SK-N-SH (cell line): ENCODE data around the gene SHLD1. TPM values are rescaled to one million over a fixed set of nuclear protein-coding genes. Genes with fewer than 3 reads are reported as not detected.

Experiments used
- CTCF ChIA-PET: fragments of 300-600, 350-600 bp; formaldehyde crosslinking; extraction: SDS; loops from one replicate; lab custom pipeline; 2021; lab: Yijun Ruan, JAX
- POLR2A ChIA-PET: fragments of 350-600 bp; sonication (Branson Sonifier 250); formaldehyde crosslinking; extraction: SDS; loops from one replicate; lab custom pipeline; 2020; ENCODE audit warnings: antibody characterized with exemption, inconsistent platforms; lab: Yijun Ruan, JAX
- DNase-seq: peaks from one replicate; pipeline ENCODE4 v3.0.0; 2012
- H2AFZ ChIP-seq: fragments of 200-600 bp; sonication (generic); 2 replicates; pipeline ENCODE4 v1.8.1; 2016; ENCODE audit warnings: antibody characterized with exemption, mild to moderate bottlenecking, low read depth
- H3F3A ChIP-seq: fragments of 200-600 bp; sonication (generic); replicated peaks from 2 replicates; pipeline ENCODE3; 2016; ENCODE audit warnings: antibody characterized with exemption, mild to moderate bottlenecking; ENCODE audit not compliant: insufficient read depth
- H3K27ac ChIP-seq, 2 experiments: fragments of 200-500 bp in 1 of 2; fragments of 200-600 bp in 1 of 2; sonication (Bioruptor generic) in 1 of 2; sonication (generic), shearing (Covaris generic) in 1 of 2; 2 replicates each; pipeline versions ENCODE4 v1.5.1 to v1.6.1; 2014 to 2016; ENCODE audit warnings: low read depth in 2 of 2, inconsistent platforms in 1 of 2, low read length in 1 of 2, mild to moderate bottlenecking in 1 of 2, mixed read lengths in 1 of 2
- H3K27me3 ChIP-seq: fragments of 200-600 bp; sonication (generic), shearing (Covaris generic); 2 replicates; pipeline ENCODE4 v1.6.1; 2016; ENCODE audit warnings: mixed run types; ENCODE audit not compliant: insufficient read depth
- H3K36me3 ChIP-seq, 2 experiments: fragments of 200-500 bp in 1 of 2; fragments of 200-600 bp in 1 of 2; sonication (Bioruptor generic) in 1 of 2; sonication (generic) in 1 of 2; replicated peaks in 1 of 2; 2 replicates each; pipeline versions ENCODE3 to v1.5.1; 2014 to 2016; ENCODE audit warnings: low read length in 1 of 2, mild to moderate bottlenecking in 1 of 2; ENCODE audit not compliant: insufficient read depth in 2 of 2, control insufficient read depth in 1 of 2
- H3K4me1 ChIP-seq, 2 experiments: fragments of 200-500 bp in 1 of 2; fragments of 200-600 bp in 1 of 2; sonication (Bioruptor generic) in 1 of 2; sonication (generic), shearing (Covaris generic) in 1 of 2; 2 replicates each; pipeline versions ENCODE4 v1.5.1 to v1.6.1; 2014 to 2016; ENCODE audit warnings: low read depth in 1 of 2, low read length in 1 of 2, mixed run types in 1 of 2; ENCODE audit not compliant: insufficient read depth in 2 of 2, control insufficient read depth in 1 of 2
- H3K4me2 ChIP-seq: fragments of 200-600 bp; sonication (generic), shearing (Covaris generic); 2 replicates; pipeline ENCODE4 v1.6.1; 2017; ENCODE audit warnings: mixed run types
- H3K4me3 ChIP-seq, 2 experiments: fragments of 200-500 bp in 1 of 2; fragments of 200-600 bp in 1 of 2; sonication (Bioruptor generic) in 1 of 2; sonication (generic), shearing (Covaris generic) in 1 of 2; 2 replicates each; pipeline versions ENCODE4 v1.5.1 to v1.8.1; 2014 to 2016; ENCODE audit warnings: low read depth in 2 of 2, inconsistent platforms in 1 of 2, low read length in 1 of 2, mild to moderate bottlenecking in 1 of 2, mixed read lengths in 1 of 2, moderate library complexity in 1 of 2
- H3K79me2 ChIP-seq: fragments of 200-600 bp; sonication (generic); 2 replicates; pipeline ENCODE4 v1.8.1; 2017; ENCODE audit warnings: mild to moderate bottlenecking; ENCODE audit not compliant: insufficient read depth
- H3K9ac ChIP-seq: fragments of 200-600 bp; sonication (generic); 2 replicates; pipeline ENCODE4 v1.6.1; 2017; ENCODE audit warnings: mixed run types
- H3K9me2 ChIP-seq: fragments of 200-600 bp; sonication (generic); 2 replicates; pipeline ENCODE4 v1.6.1; 2017; ENCODE audit warnings: mixed run types
- H3K9me3 ChIP-seq: fragments of 200-600 bp; sonication (generic); 2 replicates; pipeline ENCODE4 v1.6.1; 2017; ENCODE audit warnings: mixed run types, mild to moderate bottlenecking, moderate library complexity
- H4K20me1 ChIP-seq: fragments of 200-600 bp; sonication (generic); 2 replicates; pipeline ENCODE4 v1.6.1; 2017; ENCODE audit warnings: mild to moderate bottlenecking, mixed run types; ENCODE audit not compliant: insufficient read depth
- CHD2 ChIP-seq: fragments of 150-350 bp; IDR thresholded peaks from 2 replicates; pipeline ENCODE4 v1.6.1; 2018; ENCODE audit warnings: low read length; ENCODE audit not compliant: partially characterized antibody
- JUND ChIP-seq: IDR thresholded peaks from 2 replicates; pipeline ENCODE4 v1.4.0; 2012
- MEF2A ChIP-seq: IDR thresholded peaks from 2 replicates; pipeline ENCODE4 v1.4.0; 2012; ENCODE audit warnings: low read depth, borderline replicate concordance
- MXI1 ChIP-seq: IDR thresholded peaks from 2 replicates; pipeline ENCODE4 v1.6.1; 2012; ENCODE audit warnings: mild to moderate bottlenecking, low read depth, low read length, improper control_type of control experiment
- NFIC ChIP-seq: IDR thresholded peaks from 2 replicates; pipeline ENCODE4 v1.4.0; 2012; ENCODE audit warnings: borderline replicate concordance
- NRF1 ChIP-seq: IDR thresholded peaks from 2 replicates; pipeline ENCODE4 v1.6.1; 2012; ENCODE audit warnings: low read depth, mild to moderate bottlenecking, low read length
- RAD21 ChIP-seq: IDR thresholded peaks from 2 replicates; pipeline ENCODE4 v1.6.1; 2012; ENCODE audit warnings: mild to moderate bottlenecking, low read length
- RFX5 ChIP-seq: IDR thresholded peaks from 2 replicates; pipeline ENCODE4 v1.6.1; 2012; ENCODE audit warnings: mild to moderate bottlenecking, improper control_type of control experiment, low read length
- RXRA ChIP-seq: IDR thresholded peaks from 2 replicates; pipeline ENCODE4 v1.4.0; 2012; ENCODE audit warnings: low read depth, mild to moderate bottlenecking, borderline replicate concordance
- SMC3 ChIP-seq: IDR thresholded peaks from 2 replicates; pipeline ENCODE4 v1.6.1; 2012; ENCODE audit warnings: low read depth, low read length, improper control_type of control experiment
- TAF1 ChIP-seq: IDR thresholded peaks from 2 replicates; pipeline ENCODE4 v1.6.1; 2012; ENCODE audit warnings: low read depth, mild to moderate bottlenecking, low read length, moderate library complexity, borderline replicate concordance
- TCF12 ChIP-seq: IDR thresholded peaks from 2 replicates; pipeline ENCODE4 v1.4.0; 2012
- WGBS: methylation state at CpG from one replicate; pipeline ENCODE4 v1.1.6; 2017; ENCODE audit warnings: low lambda C conversion rate; 5-methylcytosine and 5-hydroxymethylcytosine counted together
- polyA plus RNA-seq, 3 experiments: library from polyadenylated mRNA; depleted of rRNA; stranded (reverse); fragments of >200 nt; gene quantifications; 2 replicates each; pipeline ENCODE4 v1.2.3, GENCODE V29; 2012
- TF ChIP-seq, protein P1 (sequence below): IDR thresholded peaks from 2 replicates; pipeline ENCODE4 v1.4.0; 2012; ENCODE audit warnings: low read depth, borderline replicate concordance
- TF ChIP-seq, protein P2 (sequence below): IDR thresholded peaks from 2 replicates; pipeline ENCODE4; 2012
- TF ChIP-seq, protein P3 (sequence below): IDR thresholded peaks from 2 replicates; pipeline ENCODE4 v1.4.0; 2012; ENCODE audit warnings: low read depth
- TF ChIP-seq, protein P4 (sequence below): IDR thresholded peaks from 2 replicates; pipeline ENCODE4 v1.6.1; 2012; ENCODE audit warnings: mild to moderate bottlenecking, low read depth, low read length, moderate library complexity

SHLD1 gene
- polyA plus RNA-seq, 1 of the 3 experiments (the other 2 are of a cell fraction) = 4.5 TPM

DNA sequence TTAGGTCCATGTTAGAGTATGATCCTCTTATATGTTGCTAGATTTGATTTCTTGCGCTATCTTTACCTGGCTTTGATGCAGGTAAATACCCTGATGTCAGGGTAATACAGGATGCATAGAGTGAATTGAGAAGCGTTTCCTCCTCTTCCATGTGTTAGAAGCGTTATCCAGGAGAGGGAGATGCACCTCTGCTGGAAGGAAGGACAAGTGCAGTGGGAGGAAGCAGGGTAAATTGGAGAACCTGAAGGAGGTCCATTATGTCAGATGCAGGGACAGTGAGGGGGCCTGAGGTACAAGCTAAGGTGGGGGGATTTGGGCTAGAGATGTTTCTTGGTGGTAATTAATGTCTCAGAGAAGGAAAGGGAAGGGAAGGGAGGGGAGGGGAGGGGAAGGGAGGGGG is 7.7 kb downstream of the SHLD1 start:
- WGBS = 95% methylated on average over 3 of the region's 3 CpGs
- CTCF ChIA-PET = no interaction called here
- no peak for DNase-seq

DNA sequence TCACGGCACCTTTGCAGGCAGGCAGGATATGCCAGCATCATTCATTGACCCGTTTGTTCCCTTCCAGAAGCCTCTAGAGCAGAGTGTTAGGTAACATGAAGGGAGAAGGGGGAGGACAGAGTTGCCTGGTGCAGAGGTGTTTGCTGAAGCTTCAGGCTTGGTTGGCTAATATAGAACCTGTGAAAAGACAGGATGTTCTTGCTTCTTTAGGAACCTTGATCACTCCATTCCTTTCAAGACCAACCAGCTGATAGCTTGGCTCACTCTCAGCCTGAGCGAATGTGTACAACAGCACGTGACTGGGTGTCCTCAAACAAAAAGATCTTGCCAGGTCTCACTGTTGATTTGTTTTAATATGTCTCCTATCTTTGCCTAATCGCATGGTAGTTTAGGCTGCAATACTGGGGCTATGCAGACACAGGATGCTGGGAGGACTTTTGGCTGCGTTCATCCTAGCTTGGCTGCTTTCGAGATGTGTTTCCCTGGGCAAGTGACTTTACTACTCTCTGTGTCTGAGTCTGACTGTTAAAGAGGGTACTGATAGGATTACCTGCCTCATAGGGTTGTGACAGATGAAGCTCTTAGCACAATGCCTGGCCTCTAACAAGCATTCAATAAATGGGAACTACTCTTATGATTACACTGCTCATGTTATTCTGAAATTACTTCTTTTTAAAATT is 16.0 kb downstream of the SHLD1 start:
- Histone ChIP-seq H3K36me3 (no peaks in the 10 kb centered on the region), H3K4me1 (peaks cover 0 to 4% of the 10 kb centered on the region in 2 experiments; a peak in 1 of 4 replicates), H3K9ac (no peak overlapping the region), H2AFZ (no peak overlapping the region), H4K20me1 (no peaks in the 10 kb centered on the region), H3F3A (no peaks in the 10 kb centered on the region), H3K27ac (no peak overlapping the region), H3K27me3 (no peaks in the 10 kb centered on the region), H3K79me2 (no peaks in the 10 kb centered on the region), H3K4me2 (no peak overlapping the region), H3K9me2 (no peaks in the 10 kb centered on the region), H3K4me3 (no peak overlapping the region), H3K9me3 (no peaks in the 10 kb centered on the region)
- ChIA-PET CTCF (interaction anchor here (0.6 to 2.8 kb wide), 2 partner anchors 22 to 148 kb away, joined by 3 to 9 read pairs; no protein-coding TSS in a partner anchor), POLR2A (no interaction called here)
- DNase-seq = no peak
- 88% methylated on average over 7 of the region's 7 CpGs for WGBS
- TF ChIP-seq MEF2A (no peak), JUND (no peak), TAF1 (no peak), NFIC (no peak), RFX5 (no peak)
- TF ChIP-seq, protein P1, sequence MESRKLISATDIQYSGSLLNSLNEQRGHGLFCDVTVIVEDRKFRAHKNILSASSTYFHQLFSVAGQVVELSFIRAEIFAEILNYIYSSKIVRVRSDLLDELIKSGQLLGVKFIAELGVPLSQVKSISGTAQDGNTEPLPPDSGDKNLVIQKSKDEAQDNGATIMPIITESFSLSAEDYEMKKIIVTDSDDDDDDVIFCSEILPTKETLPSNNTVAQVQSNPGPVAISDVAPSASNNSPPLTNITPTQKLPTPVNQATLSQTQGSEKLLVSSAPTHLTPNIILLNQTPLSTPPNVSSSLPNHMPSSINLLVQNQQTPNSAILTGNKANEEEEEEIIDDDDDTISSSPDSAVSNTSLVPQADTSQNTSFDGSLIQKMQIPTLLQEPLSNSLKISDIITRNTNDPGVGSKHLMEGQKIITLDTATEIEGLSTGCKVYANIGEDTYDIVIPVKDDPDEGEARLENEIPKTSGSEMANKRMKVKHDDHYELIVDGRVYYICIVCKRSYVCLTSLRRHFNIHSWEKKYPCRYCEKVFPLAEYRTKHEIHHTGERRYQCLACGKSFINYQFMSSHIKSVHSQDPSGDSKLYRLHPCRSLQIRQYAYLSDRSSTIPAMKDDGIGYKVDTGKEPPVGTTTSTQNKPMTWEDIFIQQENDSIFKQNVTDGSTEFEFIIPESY = no peak
- TF ChIP-seq, protein P2, sequence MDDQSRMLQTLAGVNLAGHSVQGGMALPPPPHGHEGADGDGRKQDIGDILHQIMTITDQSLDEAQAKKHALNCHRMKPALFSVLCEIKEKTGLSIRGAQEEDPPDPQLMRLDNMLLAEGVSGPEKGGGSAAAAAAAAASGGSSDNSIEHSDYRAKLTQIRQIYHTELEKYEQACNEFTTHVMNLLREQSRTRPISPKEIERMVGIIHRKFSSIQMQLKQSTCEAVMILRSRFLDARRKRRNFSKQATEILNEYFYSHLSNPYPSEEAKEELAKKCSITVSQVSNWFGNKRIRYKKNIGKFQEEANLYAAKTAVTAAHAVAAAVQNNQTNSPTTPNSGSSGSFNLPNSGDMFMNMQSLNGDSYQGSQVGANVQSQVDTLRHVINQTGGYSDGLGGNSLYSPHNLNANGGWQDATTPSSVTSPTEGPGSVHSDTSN = no peak
- TF ChIP-seq, protein P3, sequence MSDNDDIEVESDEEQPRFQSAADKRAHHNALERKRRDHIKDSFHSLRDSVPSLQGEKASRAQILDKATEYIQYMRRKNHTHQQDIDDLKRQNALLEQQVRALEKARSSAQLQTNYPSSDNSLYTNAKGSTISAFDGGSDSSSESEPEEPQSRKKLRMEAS = no peak
- TF ChIP-seq, protein P4, sequence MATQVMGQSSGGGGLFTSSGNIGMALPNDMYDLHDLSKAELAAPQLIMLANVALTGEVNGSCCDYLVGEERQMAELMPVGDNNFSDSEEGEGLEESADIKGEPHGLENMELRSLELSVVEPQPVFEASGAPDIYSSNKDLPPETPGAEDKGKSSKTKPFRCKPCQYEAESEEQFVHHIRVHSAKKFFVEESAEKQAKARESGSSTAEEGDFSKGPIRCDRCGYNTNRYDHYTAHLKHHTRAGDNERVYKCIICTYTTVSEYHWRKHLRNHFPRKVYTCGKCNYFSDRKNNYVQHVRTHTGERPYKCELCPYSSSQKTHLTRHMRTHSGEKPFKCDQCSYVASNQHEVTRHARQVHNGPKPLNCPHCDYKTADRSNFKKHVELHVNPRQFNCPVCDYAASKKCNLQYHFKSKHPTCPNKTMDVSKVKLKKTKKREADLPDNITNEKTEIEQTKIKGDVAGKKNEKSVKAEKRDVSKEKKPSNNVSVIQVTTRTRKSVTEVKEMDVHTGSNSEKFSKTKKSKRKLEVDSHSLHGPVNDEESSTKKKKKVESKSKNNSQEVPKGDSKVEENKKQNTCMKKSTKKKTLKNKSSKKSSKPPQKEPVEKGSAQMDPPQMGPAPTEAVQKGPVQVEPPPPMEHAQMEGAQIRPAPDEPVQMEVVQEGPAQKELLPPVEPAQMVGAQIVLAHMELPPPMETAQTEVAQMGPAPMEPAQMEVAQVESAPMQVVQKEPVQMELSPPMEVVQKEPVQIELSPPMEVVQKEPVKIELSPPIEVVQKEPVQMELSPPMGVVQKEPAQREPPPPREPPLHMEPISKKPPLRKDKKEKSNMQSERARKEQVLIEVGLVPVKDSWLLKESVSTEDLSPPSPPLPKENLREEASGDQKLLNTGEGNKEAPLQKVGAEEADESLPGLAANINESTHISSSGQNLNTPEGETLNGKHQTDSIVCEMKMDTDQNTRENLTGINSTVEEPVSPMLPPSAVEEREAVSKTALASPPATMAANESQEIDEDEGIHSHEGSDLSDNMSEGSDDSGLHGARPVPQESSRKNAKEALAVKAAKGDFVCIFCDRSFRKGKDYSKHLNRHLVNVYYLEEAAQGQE = no peak

More for the DNA sequence above, 7.7 kb downstream of the SHLD1 start:
- Histone ChIP-seq H3K79me2 (no peaks in the 10 kb centered on the region), H3K36me3 (no peaks in the 10 kb centered on the region), H3K9me2 (no peaks in the 10 kb centered on the region), H3K4me3 (no peak overlapping the region), H3K4me1 (no peaks in the 10 kb centered on the region), H3K4me2 (no peak overlapping the region), H4K20me1 (no peaks in the 10 kb centered on the region), H2AFZ (no peak overlapping the region), H3F3A (no peaks in the 10 kb centered on the region), H3K9me3 (no peaks in the 10 kb centered on the region), H3K27ac (no peak overlapping the region), H3K27me3 (no peaks in the 10 kb centered on the region), H3K9ac (no peak overlapping the region)
- POLR2A ChIA-PET = no interaction called here
- no peak for TF ChIP-seq RAD21
- no peak for TF ChIP-seq MEF2A
- TF ChIP-seq, protein P4 = no peak
- no peak for TF ChIP-seq RFX5
- TF ChIP-seq TCF12 = no peak
- TF ChIP-seq RXRA = no peak
- no peak for TF ChIP-seq JUND
- TF ChIP-seq NRF1 = no peak
- no peak for TF ChIP-seq CHD2
- TF ChIP-seq MXI1 = no peak
- no peak for TF ChIP-seq SMC3
